Right lobe of liver (tissue), 6 donors: Measurements from ENCODE around the gene FGFR2. TPM values are rescaled to one million over a fixed set of nuclear protein-coding genes. Genes with fewer than 3 reads are reported as not detected.

Experiments
- ATAC-seq, 4 donors: fragments of 200-7000 bp; cut with Tn5 transposase; one replicate each; pipeline ENCODE4 v1.9.1; 2020; ENCODE audit warnings: mild to moderate bottlenecking in 4 of 4, moderate library complexity in 4 of 4
- DNase-seq, 3 donors: peaks; one replicate each; pipeline ENCODE4 v3.0.0-alpha.2; 2020
- H3K27ac ChIP-seq, 3 donors: fragments of 200-600 bp; one replicate each; pipeline ENCODE4 v1.8.0; 2022
- H3K27me3 ChIP-seq, 2 donors: fragments of 200-600 bp; one replicate each; pipeline ENCODE4 v1.8.0; 2022
- H3K36me3 ChIP-seq, 4 donors: fragments of 200-600 bp; sonication (generic) in 1 of 4; one replicate each; pipeline versions ENCODE4 v1.5.1 to v1.8.0; 2017 to 2022; ENCODE audit warnings: control low read depth in 1 of 4
- H3K4me1 ChIP-seq, 4 donors: fragments of 200-600 bp; sonication (generic) in 1 of 4; one replicate each; pipeline versions ENCODE4 v1.5.1 to v1.8.0; 2017 to 2022; ENCODE audit warnings: control low read depth in 1 of 4
- H3K4me3 ChIP-seq, 3 donors: fragments of 200-600 bp; one replicate each; pipeline ENCODE4 v1.8.0; 2022
- H3K9me3 ChIP-seq, 4 donors: fragments of 200-600 bp; sonication (generic) in 1 of 4; one replicate each; pipeline versions ENCODE4 v1.5.1 to v1.8.0; 2017 to 2022; ENCODE audit warnings: control low read depth in 1 of 4
- POLR2A ChIP-seq: fragments of 450-650 bp; IDR thresholded peaks from one replicate; pipeline ENCODE4 v1.6.1; 2017; ENCODE audit warnings: antibody characterized with exemption, mild to moderate bottlenecking
- whole genome bisulfite sequencing: methylation state at CpG from one replicate; pipeline ENCODE4 v1.1.6; 2018; ENCODE audit warnings: low coverage, low lambda C conversion rate; ENCODE audit not compliant: insufficient coverage; ENCODE audit errors: missing lambda C conversion rate; 5-methylcytosine and 5-hydroxymethylcytosine counted together
- intact Hi-C, 2 donors: fragments of 100-400 bp; cut with DNase I; formaldehyde crosslinking; loops; one replicate each; pipeline versions ENCODE4 v1.11.2 to v1.14.1; 2022
- total RNA-seq, 6 experiments: library from RNA; depleted of rRNA in 2 of 6; stranded (reverse); fragments of >200 nt in 2 of 6; fragmentation: NEBNext Ultra II Directional in 3 of 6; extraction: Animal tissue kit (Norgen Biotek cat#: 25700) in 3 of 6; gene quantifications; one replicate each; pipeline versions ENCODE4 v1.1.0 to v1.2.4, GENCODE V29; 2016 to 2023
- TF ChIP-seq, protein P1 (sequence below), 4 donors: fragments of 200-600 bp in 3 of 4; fragments of 450-650 bp in 1 of 4; IDR thresholded peaks; one replicate each; pipeline versions ENCODE4 v1.5.1 to v1.8.0; 2016 to 2022; ENCODE audit warnings: antibody characterized with exemption in 4 of 4, mild to moderate bottlenecking in 2 of 4
- donor health status: DM: no; HTN: yes; CAD: no.
- donor health status: DM: no; HTN: no; CAD: no.
- donor health status: DM: no; HTN: no; CAD: no.
- donor health status: DM: no; HTN: yes; CAD: no.
- donor health status: DM: no; HTN: yes; CAD: no.

Gene FGFR2
- total RNA-seq, 6 experiments from 2014 or later, result 14.4 to 33.7 (median 23.0) TPM

DNA sequence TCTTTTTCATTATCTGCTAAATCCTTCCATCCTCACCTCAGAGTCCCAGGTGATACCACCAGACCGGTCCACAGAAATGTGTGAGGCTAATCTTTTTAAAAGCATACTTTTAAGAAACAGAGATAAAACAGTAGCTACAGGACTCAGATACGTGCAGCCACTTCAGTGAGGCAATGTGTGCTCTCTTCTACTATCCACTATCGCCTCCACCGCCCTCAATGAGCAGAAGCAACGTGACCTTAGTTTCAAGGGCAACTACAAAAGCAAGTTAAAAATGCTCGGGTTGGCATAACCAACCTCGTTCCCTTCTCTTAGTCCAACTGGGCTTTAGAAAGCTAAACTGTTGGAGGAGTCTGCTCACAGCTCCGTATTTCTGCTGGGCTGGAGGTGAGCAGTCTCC, 4.2 kb downstream of the FGFR2 start:
- peaks cover 0 to 5% of the 10 kb centered on the region in 2 donors for H3K27me3 ChIP-seq

GRCh38 chr10:121593281-121594075, 4.8 kb downstream of the FGFR2 start:
- DNase-seq (no peak), ATAC-seq (no peak)
- H3K4me3 ChIP-seq, result peak overlapping the region in 2 of 3 donors; percentile 1 to 16
- H3K27ac ChIP-seq, result no peak overlapping the region
- H3K27me3 ChIP-seq, result peaks cover 0 to 5% of the 10 kb centered on the region in 2 donors
- H3K4me1 ChIP-seq, result peaks cover 0 to 13% (median 0%) of the 10 kb centered on the region in 4 donors
- intact Hi-C loops, result no loop called here
- H3K9me3 ChIP-seq, result no peaks in the 10 kb centered on the region
- H3K36me3 ChIP-seq, result no peaks in the 10 kb centered on the region
- 75% methylated on average over 17 of the region's 20 CpGs for WGBS
- no peak for TF ChIP-seq POLR2A
- TF ChIP-seq, protein P1, sequence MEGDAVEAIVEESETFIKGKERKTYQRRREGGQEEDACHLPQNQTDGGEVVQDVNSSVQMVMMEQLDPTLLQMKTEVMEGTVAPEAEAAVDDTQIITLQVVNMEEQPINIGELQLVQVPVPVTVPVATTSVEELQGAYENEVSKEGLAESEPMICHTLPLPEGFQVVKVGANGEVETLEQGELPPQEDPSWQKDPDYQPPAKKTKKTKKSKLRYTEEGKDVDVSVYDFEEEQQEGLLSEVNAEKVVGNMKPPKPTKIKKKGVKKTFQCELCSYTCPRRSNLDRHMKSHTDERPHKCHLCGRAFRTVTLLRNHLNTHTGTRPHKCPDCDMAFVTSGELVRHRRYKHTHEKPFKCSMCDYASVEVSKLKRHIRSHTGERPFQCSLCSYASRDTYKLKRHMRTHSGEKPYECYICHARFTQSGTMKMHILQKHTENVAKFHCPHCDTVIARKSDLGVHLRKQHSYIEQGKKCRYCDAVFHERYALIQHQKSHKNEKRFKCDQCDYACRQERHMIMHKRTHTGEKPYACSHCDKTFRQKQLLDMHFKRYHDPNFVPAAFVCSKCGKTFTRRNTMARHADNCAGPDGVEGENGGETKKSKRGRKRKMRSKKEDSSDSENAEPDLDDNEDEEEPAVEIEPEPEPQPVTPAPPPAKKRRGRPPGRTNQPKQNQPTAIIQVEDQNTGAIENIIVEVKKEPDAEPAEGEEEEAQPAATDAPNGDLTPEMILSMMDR (IDR thresholded peaks at IDR 0.05), result no peak

More for the DNA sequence above, 4.2 kb downstream of the FGFR2 start:
- H3K9me3 ChIP-seq, result no peaks in the 10 kb centered on the region
- intact Hi-C loops, result no loop called here
- H3K4me1 ChIP-seq, result peaks cover 0 to 15% (median 0%) of the 10 kb centered on the region in 4 donors
- 53% methylated on average over 8 of the region's 8 CpGs for WGBS
- no peak overlapping the region for H3K27ac ChIP-seq
- ATAC-seq (no peak), DNase-seq (no peak)
- H3K36me3 ChIP-seq, result no peaks in the 10 kb centered on the region
- TF ChIP-seq POLR2A, result no peak
- TF ChIP-seq, protein P1 (IDR thresholded peaks at IDR 0.05), result no peak
- peak overlapping the region in 1 of 3 donors; percentile 16 for H3K4me3 ChIP-seq

DNA sequence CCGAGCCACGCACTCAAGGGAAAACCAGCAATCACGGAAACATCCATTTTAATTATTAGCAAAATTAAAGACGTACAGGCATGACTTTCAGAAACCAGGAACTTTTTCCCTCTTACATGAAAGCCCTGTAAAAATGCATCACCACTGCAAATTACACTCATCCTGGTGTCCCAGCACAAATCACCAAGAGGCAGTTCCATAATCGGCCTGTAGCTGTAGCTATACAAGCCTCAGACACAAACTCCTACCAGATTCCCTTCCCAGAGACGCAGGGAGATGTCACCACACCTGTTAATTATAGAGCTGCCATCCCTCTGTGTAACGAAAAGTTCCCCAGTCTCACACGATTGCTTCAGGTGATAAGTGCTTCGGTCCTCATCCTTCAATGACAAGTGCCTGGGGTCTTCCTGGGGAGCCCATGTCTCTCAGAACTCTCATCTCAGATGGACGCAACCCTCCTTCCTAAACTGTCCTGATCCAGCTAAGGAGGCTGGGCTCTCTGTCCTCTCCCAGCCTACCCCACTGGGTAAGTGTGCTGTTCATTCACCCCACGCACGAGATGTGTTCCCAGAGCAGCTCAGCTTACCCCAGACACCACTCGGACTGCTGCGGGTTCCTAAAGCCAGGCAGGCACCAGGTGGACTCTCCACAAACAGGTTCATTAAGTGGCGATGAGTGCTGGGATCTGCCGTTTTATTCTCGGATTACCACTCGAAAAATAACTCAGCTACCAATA, 5.9 kb downstream of the FGFR2 start:
- intact Hi-C loops, result no loop called here
- ATAC-seq (no peak), DNase-seq (no peak)
- Histone ChIP-seq H3K9me3 (no peaks in the 10 kb centered on the region), H3K36me3 (no peaks in the 10 kb centered on the region), H3K27ac (no peak overlapping the region), H3K27me3 (peaks cover 0 to 2% of the 10 kb centered on the region in 2 donors), H3K4me3 (no peak overlapping the region), H3K4me1 (peaks cover 0 to 5% (median 0%) of the 10 kb centered on the region in 4 donors)
- 64% methylated on average over 9 of the region's 18 CpGs for WGBS
- TF ChIP-seq POLR2A, result no peak
- TF ChIP-seq, protein P1 (IDR thresholded peaks at IDR 0.05), result no peak

GRCh38 chr10:121591186-121591585, 7.1 kb downstream of the FGFR2 start:
- TF ChIP-seq, protein P1 (IDR thresholded peaks at IDR 0.05), result no peak
- TF ChIP-seq POLR2A, result no peak
- no peaks in the 10 kb centered on the region for H3K4me1 ChIP-seq
- H3K36me3 ChIP-seq, result no peaks in the 10 kb centered on the region
- DNase-seq (no peak), ATAC-seq (no peak)
- H3K27ac ChIP-seq, result peak overlapping the region in 1 of 3 donors; percentile 4
- WGBS, result 70% methylated on average over 6 of the region's 6 CpGs
- intact Hi-C loops, result no loop called here
- H3K4me3 ChIP-seq, result no peak overlapping the region
- H3K9me3 ChIP-seq, result no peaks in the 10 kb centered on the region
- H3K27me3 ChIP-seq, result no peaks in the 10 kb centered on the region
